Measurements from ENCODE around the gene PDYN. TPM values are rescaled to one million over a fixed set of nuclear protein-coding genes. Genes with fewer than 3 reads are reported as not detected.

The PDYN gene
- total RNA-seq, 4 donors from 2014 or later: not detected

DNA sequence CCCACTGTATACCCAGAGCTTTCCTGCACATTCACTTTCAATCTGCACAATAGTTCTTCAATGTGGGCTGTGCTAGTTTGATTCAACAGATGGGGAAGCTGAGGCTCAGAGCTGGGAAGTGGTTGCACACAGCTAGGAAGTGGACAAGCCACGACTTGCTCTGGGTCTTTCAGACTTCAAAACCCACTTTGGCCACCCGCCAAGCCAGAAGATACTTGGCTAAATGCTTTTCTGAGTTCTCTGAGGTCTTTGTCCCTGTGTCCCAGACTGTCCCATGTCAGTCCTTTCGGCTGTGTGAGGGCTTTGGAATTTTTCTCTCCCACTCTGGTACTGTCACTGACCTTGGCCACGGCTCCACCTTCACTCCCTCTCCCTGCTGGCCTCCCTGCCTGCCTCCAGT lies 10.6 kb downstream of the PDYN start:
- Histone ChIP-seq H3K36me3 (no peaks in the 10 kb centered on the region), H3K27ac (no peak overlapping the region), H3K4me1 (no peaks in the 10 kb centered on the region), H3K4me3 (no peak overlapping the region), H3K9me3 (no peaks in the 10 kb centered on the region), H3K27me3 (peaks cover 54% of the 10 kb centered on the region)
- DNase-seq: no peak
- 30 to 43% methylated on average over 2 to 4 of the region's 4 CpGs for WGBS, 2 donors (ENCODE audit: low coverage in 1 of 2)
- intact Hi-C loops (cut with DNase I; ENCODE audit: low total_unique reads) (no loop called here), in situ Hi-C loops (cut with MboI; ENCODE audit: low pct_ligation_motif_present in 1 of 4, low pct_unique_long_range_greater_than_20kb in 1 of 4, low sequenced_read_pairs in 3 of 4) (no loop called here)
- no peak for TF ChIP-seq POLR2AphosphoS5 (IDR thresholded peaks at IDR 0.05)
- TF ChIP-seq EP300 (IDR thresholded peaks at IDR 0.05; ENCODE audit: low read depth): no peak
- TF ChIP-seq POLR2A (IDR thresholded peaks at IDR 0.05): no peak
- TF ChIP-seq CTCF (IDR thresholded peaks at IDR 0.05): no peak

GRCh38 chr20:1982686-1983085 lies 11.2 kb downstream of the PDYN start:
- H3K4me3 ChIP-seq: no peak overlapping the region
- no peak for TF ChIP-seq EP300 (IDR thresholded peaks at IDR 0.05; ENCODE audit: low read depth)
- no peaks in the 10 kb centered on the region for H3K4me1 ChIP-seq
- in situ Hi-C loops (cut with MboI; ENCODE audit: low pct_ligation_motif_present in 1 of 4, low pct_unique_long_range_greater_than_20kb in 1 of 4, low sequenced_read_pairs in 3 of 4) (no loop called here), intact Hi-C loops (cut with DNase I; ENCODE audit: low total_unique reads) (no loop called here)
- no peak for DNase-seq
- H3K27me3 ChIP-seq: peaks cover 52% of the 10 kb centered on the region
- H3K9me3 ChIP-seq: no peaks in the 10 kb centered on the region
- no peak overlapping the region for H3K27ac ChIP-seq
- H3K36me3 ChIP-seq: no peaks in the 10 kb centered on the region
- 83% methylated on average over 5 of the region's 5 CpGs; no CpG with 5 or more reads in 1 of the 2 donors for WGBS, 2 donors (ENCODE audit: low coverage in 1 of 2)

GRCh38 chr20:1979106-1979778 lies 14.6 kb downstream of the PDYN start:
- H3K27me3 ChIP-seq: peaks cover 51% of the 10 kb centered on the region
- no peak for DNase-seq
- no peaks in the 10 kb centered on the region for H3K4me1 ChIP-seq
- H3K9me3 ChIP-seq: no peaks in the 10 kb centered on the region
- H3K27ac ChIP-seq: no peak overlapping the region
- no peak overlapping the region for H3K4me3 ChIP-seq
- no peaks in the 10 kb centered on the region for H3K36me3 ChIP-seq
- whole genome bisulfite sequencing, 2 donors (ENCODE audit: low coverage in 1 of 2): 42 to 84% methylated on average over 2 to 3 of the region's 3 CpGs
- no peak for TF ChIP-seq CTCF (IDR thresholded peaks at IDR 0.05)
- TF ChIP-seq EP300 (IDR thresholded peaks at IDR 0.05; ENCODE audit: low read depth): no peak
- no peak for TF ChIP-seq POLR2A (IDR thresholded peaks at IDR 0.05)
- TF ChIP-seq POLR2AphosphoS5 (IDR thresholded peaks at IDR 0.05): no peak
- in situ Hi-C loops (cut with MboI; ENCODE audit: low pct_ligation_motif_present in 1 of 4, low pct_unique_long_range_greater_than_20kb in 1 of 4, low sequenced_read_pairs in 3 of 4): no loop called here
- intact Hi-C loops (cut with DNase I; ENCODE audit: low total_unique reads): no loop called here

- in situ Hi-C loops (cut with MboI; ENCODE audit: low pct_ligation_motif_present in 1 of 4, low pct_unique_long_range_greater_than_20kb in 1 of 4, low sequenced_read_pairs in 3 of 4): no loop called here
- 86 to 98% methylated on average over 8 to 11 of the region's 11 CpGs for WGBS, 2 donors (ENCODE audit: low coverage in 1 of 2)
- DNase-seq: no peak
- H3K27ac ChIP-seq: no peak overlapping the region
- H3K4me3 ChIP-seq: no peak overlapping the region
- no peaks in the 10 kb centered on the region for H3K9me3 ChIP-seq
- H3K27me3 ChIP-seq: peaks cover 41% of the 10 kb centered on the region
- no peaks in the 10 kb centered on the region for H3K4me1 ChIP-seq
- TF ChIP-seq CTCF (IDR thresholded peaks at IDR 0.05) (no peak), POLR2AphosphoS5 (IDR thresholded peaks at IDR 0.05) (no peak), POLR2A (IDR thresholded peaks at IDR 0.05) (no peak), EP300 (IDR thresholded peaks at IDR 0.05; ENCODE audit: low read depth) (no peak)
- intact Hi-C loops (cut with DNase I; ENCODE audit: low total_unique reads): no loop called here
- H3K36me3 ChIP-seq: no peaks in the 10 kb centered on the region
Observed at GRCh38 chr20:1975291-1975690, 18.6 kb downstream of the PDYN start.
